Measurements from ENCODE around the gene THUMPD3.

THUMPD3 gene

GRCh38 chr3:9400616-9401015, 37.8 kb downstream of the THUMPD3 start:
- no peak for TF ChIP-seq CTCF (IDR thresholded peaks at IDR 0.05; ENCODE audit: low read length, missing control alignments)
- no peak for DNase-seq (ENCODE audit: low read depth)
- H3K4me3 ChIP-seq (replicated peaks; ENCODE audit: low read depth, low read length), result peak overlapping the region; percentile 85

GRCh38 chr3:9401986-9402385, 39.1 kb downstream of the THUMPD3 start:
- no peak for DNase-seq (ENCODE audit: low read depth)
- no peak for TF ChIP-seq CTCF (IDR thresholded peaks at IDR 0.05; ENCODE audit: low read length, missing control alignments)
- H3K4me3 ChIP-seq (replicated peaks; ENCODE audit: low read depth, low read length), result peak overlapping the region; percentile 85

GRCh38 chr3:9402410-9403228, 39.8 kb downstream of the THUMPD3 start:
- H3K4me3 ChIP-seq (replicated peaks; ENCODE audit: low read depth, low read length), result peak overlapping the region; percentile 85
- peak; percentile 70 for DNase-seq (ENCODE audit: low read depth)
- TF ChIP-seq CTCF (IDR thresholded peaks at IDR 0.05; ENCODE audit: low read length, missing control alignments), result no peak

DNA sequence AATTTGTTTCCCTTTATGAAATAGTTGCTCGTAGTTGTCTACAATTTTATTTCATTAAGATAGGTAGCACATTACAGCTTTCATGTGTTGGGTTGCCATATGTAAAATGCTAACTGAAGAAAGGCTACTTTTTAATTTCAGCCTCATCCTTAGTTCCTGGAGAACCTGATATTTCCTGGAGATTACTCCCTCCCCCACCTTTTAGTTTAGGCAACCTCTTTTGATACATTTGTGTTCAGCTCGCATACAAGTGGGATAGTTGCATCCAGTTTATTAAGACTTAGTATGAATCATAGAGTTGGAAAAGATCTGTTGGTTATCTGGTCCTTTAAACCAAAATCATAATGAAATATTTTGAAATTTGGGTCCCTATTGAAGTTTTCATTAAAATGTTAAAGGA, 40.6 kb downstream of the THUMPD3 start:
- no peak for DNase-seq (ENCODE audit: low read depth)
- TF ChIP-seq CTCF (IDR thresholded peaks at IDR 0.05; ENCODE audit: low read length, missing control alignments), result no peak
- peak overlapping the region; percentile 0 for H3K4me3 ChIP-seq (replicated peaks; ENCODE audit: low read depth, low read length)

DNA sequence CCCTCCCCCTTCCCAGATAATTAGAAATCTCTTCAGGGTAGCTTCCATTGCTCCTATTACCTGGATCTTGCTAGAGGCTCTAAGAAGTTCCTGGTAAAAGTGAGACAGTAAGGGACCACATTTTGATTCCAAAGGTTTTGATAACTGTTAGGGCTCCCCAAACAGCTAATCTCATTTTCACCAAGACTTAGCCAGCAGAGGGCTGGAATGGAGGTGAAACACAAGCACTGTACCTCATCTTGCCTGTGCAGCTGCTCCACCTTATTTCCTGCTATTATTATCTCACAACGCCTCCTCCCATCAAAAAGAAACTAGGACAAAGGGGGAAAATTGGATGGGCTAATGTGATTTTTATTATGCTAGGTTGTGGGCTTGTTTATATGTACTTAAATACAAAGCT, 41.8 kb downstream of the THUMPD3 start:
- DNase-seq (ENCODE audit: low read depth), result no peak
- no peak overlapping the region for H3K4me3 ChIP-seq (replicated peaks; ENCODE audit: low read depth, low read length)
- TF ChIP-seq CTCF (IDR thresholded peaks at IDR 0.05; ENCODE audit: low read length, missing control alignments), result peak; percentile 10

- no peak overlapping the region for H3K4me3 ChIP-seq (replicated peaks; ENCODE audit: low read depth, low read length)
- no peak for DNase-seq (ENCODE audit: low read depth)
- TF ChIP-seq CTCF (IDR thresholded peaks at IDR 0.05; ENCODE audit: low read length, missing control alignments), result no peak
Observed at GRCh38 chr3:9405756-9406155, 42.9 kb downstream of the THUMPD3 start.
